Choroid plexus epithelial cell (primary cell): ENCODE data around the gene RIBC1.
A peak's percentile ranks its signal among the peaks of the same experiment; 100 is the strongest.

ENCODE experiments used
- DNase-seq: peaks from one replicate; pipeline ENCODE4 v3.0.0-alpha.2; 2010; ENCODE audit warnings: low read depth
- H3K4me3 ChIP-seq: 2 replicates; pipeline ENCODE4 v1.5.1; 2011; ENCODE audit warnings: low read depth, mild to moderate bottlenecking, control low read depth, low read length, moderate library complexity
- CTCF ChIP-seq: conservative IDR thresholded peaks from 2 replicates; pipeline ENCODE4 v1.5.1; 2011; ENCODE audit warnings: low read depth, mild to moderate bottlenecking, control low read depth, inconsistent platforms, low read length, moderate library complexity

Gene RIBC1

GRCh38 chrX:53421125-53421524, 1.5 kb upstream of the RIBC1 start:
- TF ChIP-seq CTCF: no peak
- H3K4me3 ChIP-seq: no peak overlapping the region
- DNase-seq: no peak

GRCh38 chrX:53421772-53422085, 944 bp upstream of the RIBC1 start:
- TF ChIP-seq CTCF: no peak
- no peak for DNase-seq
- peak overlapping the region; percentile 76 for H3K4me3 ChIP-seq

- peak within 1 kb of the TSS; percentile 76 for H3K4me3 ChIP-seq
- TF ChIP-seq CTCF: no peak
- DNase-seq: peak; percentile 98
These were observed 400 bp upstream of the RIBC1 start, which contains the start of gene SMC1A for GRCh38 chrX:53422086-53422860. Gene SMC1A (minus strand): TSS chrX:53422654. CDS start chrX:53422600, 54 bp downstream.

- TF ChIP-seq CTCF: no peak
- no peak overlapping the region for H3K4me3 ChIP-seq
- DNase-seq: no peak
These were observed 7.1 kb downstream of the RIBC1 start for GRCh38 chrX:53429755-53430154.

GRCh38 chrX:53430231-53430630, 7.6 kb downstream of the RIBC1 start:
- TF ChIP-seq CTCF: no peak
- DNase-seq: no peak
- H3K4me3 ChIP-seq: no peak overlapping the region

GRCh38 chrX:53433651-53434639, 11.3 kb downstream of the RIBC1 start, which contains the start of gene HSD17B10:
Gene HSD17B10 (minus strand): TSS chrX:53434370. CDS start chrX:53434345, 25 bp downstream.
- H3K4me3 ChIP-seq: peak within 1 kb of the TSS; percentile 80
- peak; percentile 80 for DNase-seq
- no peak for TF ChIP-seq CTCF
